ENCODE measurements around the gene YEATS2.

GRCh38 chr3:183792976-183793375 is 95.4 kb downstream of the YEATS2 start:
- TF ChIP-seq CTCF (conservative IDR thresholded peaks at IDR 0.05 in 1 of 2, IDR thresholded peaks at IDR 0.05 in 1 of 2; ENCODE audit: extremely low read depth in 1 of 2, insufficient read depth in 1 of 2, low read depth in 1 of 2, low read length in 2 of 2) = no peak
- TF ChIP-seq EZH2 (IDR thresholded peaks at IDR 0.05; ENCODE audit: borderline replicate concordance, low read length) = no peak

Data from mammary epithelial cell (primary cell).